Stimulated activated CD4-positive, alpha-beta T cell treated with anti-CD3 and anti-CD28 coated beads, Interleukin-15, amount 100 ng/mL, for 1 hour (primary cell): ENCODE results near the gene RFC1.

Experiments
- DNase-seq, 2 donors: peaks; one replicate each; pipeline ENCODE4 v3.0.0-alpha.2; 2020; ENCODE audit warnings: low read depth in 1 of 2, low spot score in 1 of 2

The RFC1 gene

GRCh38 chr4:39255266-39255665 lies 110.9 kb downstream of the RFC1 start:
- DNase-seq, result no peak

- DNase-seq, result no peak
These were observed 122.7 kb downstream of the RFC1 start for GRCh38 chr4:39243462-39243861.
